ENCODE data around the gene PITPNC1. TPM values are rescaled to one million over a fixed set of nuclear protein-coding genes. Genes with fewer than 3 reads are reported as not detected.

PITPNC1 gene
- total RNA-seq, 6 donors from 2014 or later, result 8.5 to 23.3 (median 13.7) TPM

DNA sequence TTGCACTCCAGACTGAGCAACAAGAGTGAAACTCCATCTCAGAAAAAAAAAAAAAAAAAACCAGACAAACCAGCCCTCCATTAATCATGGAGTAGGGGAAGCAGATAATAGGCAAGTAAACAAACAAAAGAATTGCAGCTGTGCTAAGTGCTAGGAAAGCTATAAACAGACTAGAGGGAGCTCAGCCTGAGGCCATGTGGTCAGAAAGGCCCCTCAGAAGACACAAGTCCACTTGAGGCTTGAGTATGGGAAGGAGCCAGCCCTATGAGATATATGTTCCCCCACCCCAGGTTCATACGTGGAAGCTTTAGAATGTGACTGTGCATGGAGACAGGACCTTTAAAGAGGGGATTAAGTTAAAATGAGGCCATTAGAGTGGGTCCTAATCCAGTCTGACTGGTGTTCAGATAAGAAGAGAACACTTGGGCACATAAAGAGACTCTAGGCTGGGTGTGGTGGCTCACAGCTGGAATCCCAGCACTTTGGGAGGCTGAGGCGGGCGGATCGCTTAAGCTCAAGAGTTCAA lies 208.1 kb downstream of the PITPNC1 start:
- ATAC-seq (ENCODE audit: low FRiP score in 2 of 2) (peak in 1 of 2 donors; percentile 29), DNase-seq (no peak)
- Histone ChIP-seq H3K36me3 (peaks cover 0 to 3% (median 0%) of the 10 kb centered on the region in 4 donors), H3K27me3 (no peaks in the 10 kb centered on the region), H3K9me3 (no peaks in the 10 kb centered on the region), H3K4me3 (no peak overlapping the region), H3K27ac (no peak overlapping the region), H3K4me1 (peaks cover 0 to 9% (median 5%) of the 10 kb centered on the region in 4 donors)
- 87 to 92% methylated on average over 4 of the region's 4 CpGs for WGBS, 2 donors
- TF ChIP-seq POLR2A (IDR thresholded peaks at IDR 0.05) (no peak), POLR2AphosphoS5 (IDR thresholded peaks at IDR 0.05) (no peak), EP300 (IDR thresholded peaks at IDR 0.05) (no peak), CTCF (IDR thresholded peaks at IDR 0.05) (no peak)

DNA sequence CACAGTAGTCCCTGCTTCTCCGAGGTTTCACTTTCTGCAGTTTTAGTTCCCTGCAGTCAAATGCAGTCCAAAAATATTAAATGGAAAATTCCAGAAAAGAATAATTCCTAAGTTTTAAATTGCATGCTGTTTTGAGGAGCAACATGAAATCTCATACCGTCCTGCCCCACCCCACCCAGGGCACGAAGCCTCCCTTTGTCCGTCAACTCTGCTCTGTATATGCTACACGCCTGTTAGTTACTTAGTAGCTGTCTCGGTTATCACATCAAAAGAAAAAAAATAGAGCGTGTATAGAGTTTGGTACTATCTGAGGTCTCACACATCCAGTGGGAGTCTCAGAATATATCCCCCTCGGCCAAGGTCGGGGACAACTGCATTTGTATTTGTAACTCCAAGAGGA lies 211.2 kb downstream of the PITPNC1 start:
- Histone ChIP-seq H3K36me3 (no peaks in the 10 kb centered on the region), H3K27ac (no peak overlapping the region), H3K4me3 (no peak overlapping the region), H3K4me1 (peaks cover 0 to 9% (median 0%) of the 10 kb centered on the region in 4 donors), H3K9me3 (no peaks in the 10 kb centered on the region), H3K27me3 (no peaks in the 10 kb centered on the region)
- DNase-seq (no peak), ATAC-seq (ENCODE audit: low FRiP score in 2 of 2) (no peak)
- TF ChIP-seq EP300 (IDR thresholded peaks at IDR 0.05), result no peak
- no peak for TF ChIP-seq POLR2AphosphoS5 (IDR thresholded peaks at IDR 0.05)
- TF ChIP-seq POLR2A (IDR thresholded peaks at IDR 0.05), result no peak
- TF ChIP-seq CTCF (IDR thresholded peaks at IDR 0.05), result no peak
- 95% methylated on average over 9 of the region's 9 CpGs for WGBS, 2 donors

DNA sequence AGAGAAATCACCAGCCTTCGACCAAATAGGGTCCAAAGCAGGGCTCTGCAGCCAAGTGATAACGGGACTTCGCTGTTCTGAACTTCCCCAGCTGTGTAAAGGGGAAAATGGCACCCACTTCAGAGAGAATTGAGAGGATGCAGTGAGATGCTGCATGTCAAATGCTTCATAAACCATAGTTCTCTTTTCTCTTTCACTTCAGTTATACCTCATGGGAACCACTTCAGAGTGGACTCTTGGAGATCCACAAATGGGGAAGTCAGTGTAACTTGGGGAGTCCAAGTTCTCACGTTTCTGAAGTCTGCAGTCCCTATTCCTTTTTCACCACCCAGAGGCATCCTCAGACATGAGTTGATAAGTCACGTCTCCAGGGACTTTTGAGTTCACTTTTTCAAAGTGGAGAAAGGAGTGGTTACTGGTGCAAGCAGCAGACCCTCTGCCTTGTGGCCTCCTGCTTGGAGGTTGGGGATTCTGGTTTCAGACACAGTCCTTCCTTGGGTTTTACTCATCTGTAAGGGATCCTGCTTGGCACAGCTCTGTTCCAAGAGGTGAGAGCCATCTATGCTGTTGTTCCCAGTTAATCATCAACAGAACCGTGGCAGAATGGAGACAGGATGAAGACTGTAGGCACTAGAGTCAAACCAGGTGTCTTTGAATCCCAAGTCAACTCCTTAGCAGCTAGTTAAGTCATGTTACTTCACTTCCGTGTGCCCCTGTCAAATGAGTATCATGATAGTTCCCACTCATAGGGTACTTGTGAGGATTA lies 217.2 kb downstream of the PITPNC1 start:
- no peak for DNase-seq
- H3K4me1 ChIP-seq, result no peaks in the 10 kb centered on the region
- ATAC-seq (ENCODE audit: low FRiP score in 2 of 2), result no peak
- no peaks in the 10 kb centered on the region for H3K36me3 ChIP-seq
- H3K9me3 ChIP-seq, result no peaks in the 10 kb centered on the region
- no peaks in the 10 kb centered on the region for H3K27me3 ChIP-seq
- TF ChIP-seq EP300 (IDR thresholded peaks at IDR 0.05) (no peak), CTCF (IDR thresholded peaks at IDR 0.05) (no peak), POLR2A (IDR thresholded peaks at IDR 0.05) (no peak), POLR2AphosphoS5 (IDR thresholded peaks at IDR 0.05) (no peak)
- 74 to 76% methylated on average over 7 of the region's 7 CpGs for WGBS, 2 donors
- no peak overlapping the region for H3K27ac ChIP-seq
- H3K4me3 ChIP-seq, result no peak overlapping the region

- Histone ChIP-seq H3K4me1 (no peaks in the 10 kb centered on the region), H3K4me3 (no peak overlapping the region), H3K27ac (no peak overlapping the region), H3K9me3 (no peaks in the 10 kb centered on the region), H3K27me3 (no peaks in the 10 kb centered on the region), H3K36me3 (no peaks in the 10 kb centered on the region)
- 94 to 96% methylated on average over 2 of the region's 2 CpGs for WGBS, 2 donors
- DNase-seq (no peak), ATAC-seq (ENCODE audit: low FRiP score in 2 of 2) (no peak)
- TF ChIP-seq EP300 (IDR thresholded peaks at IDR 0.05), result no peak
- TF ChIP-seq POLR2AphosphoS5 (IDR thresholded peaks at IDR 0.05), result no peak
- TF ChIP-seq CTCF (IDR thresholded peaks at IDR 0.05), result no peak
- TF ChIP-seq POLR2A (IDR thresholded peaks at IDR 0.05), result no peak
Measured at GRCh38 chr17:67600408-67600807, 223.3 kb downstream of the PITPNC1 start.

All from upper lobe of left lung (tissue), 6 donors.